Gastroesophageal sphincter (tissue), 4 donors: ENCODE data around the gene TSPAN10. TPM values are rescaled to one million over a fixed set of nuclear protein-coding genes. Genes with fewer than 3 reads are reported as not detected.
A peak's percentile ranks its signal among the peaks of the same experiment; 100 is the strongest.

Experiments used
- ATAC-seq: fragments of 150-250 bp; one replicate; pipeline ENCODE4 v1.9.1; 2016; ENCODE audit warnings: mild to moderate bottlenecking, moderate library complexity
- H3K27ac ChIP-seq, 4 donors: fragments of 200-600 bp; sonication (generic) in 3 of 4; 1 replicate in 3 of 4; 2 replicates in 1 of 4; pipeline ENCODE4 v1.5.1; 2016 to 2019
- H3K27me3 ChIP-seq: fragments of 200-600 bp; sonication (generic); one replicate; pipeline ENCODE4 v1.5.1; 2019
- H3K36me3 ChIP-seq, 2 donors: fragments of 200-600 bp; sonication (generic); one replicate each; pipeline ENCODE4 v1.5.1; 2019; ENCODE audit warnings: control low read depth in 1 of 2
- H3K4me1 ChIP-seq, 3 donors: fragments of 200-600 bp; sonication (generic); 1 replicate in 2 of 3; 2 replicates in 1 of 3; pipeline ENCODE4 v1.5.1; 2016 to 2019; ENCODE audit warnings: control low read depth in 2 of 3
- H3K4me3 ChIP-seq, 2 donors: fragments of 200-600 bp; sonication (generic); one replicate each; pipeline ENCODE4 v1.5.1; 2019; ENCODE audit warnings: mild to moderate bottlenecking in 1 of 2, moderate library complexity in 1 of 2
- H3K9me3 ChIP-seq, 3 donors: fragments of 200-600 bp; sonication (generic); one replicate each; pipeline ENCODE4 v1.5.1; 2017 to 2019; ENCODE audit warnings: control low read depth in 2 of 3
- CTCF ChIP-seq, 4 experiments: fragments of 200-600 bp in 2 of 4; fragments of 450-650 bp in 2 of 4; sonication (generic) in 1 of 4; IDR thresholded peaks; one replicate each; pipeline ENCODE4 v1.5.1; 2017 to 2019; ENCODE audit warnings: antibody characterized with exemption in 4 of 4, mild to moderate bottlenecking in 2 of 4, moderate library complexity in 2 of 4
- EP300 ChIP-seq: sonication (generic); formaldehyde crosslinking; IDR thresholded peaks from one replicate; pipeline ENCODE4 v1.6.1; 2017; ENCODE audit warnings: antibody characterized with exemption, mild to moderate bottlenecking
- POLR2A ChIP-seq, 2 donors: fragments of 450-650 bp; IDR thresholded peaks; one replicate each; pipeline ENCODE4 v1.6.1; 2017; ENCODE audit warnings: antibody characterized with exemption in 2 of 2, mild to moderate bottlenecking in 2 of 2, moderate library complexity in 1 of 2
- POLR2AphosphoS5 ChIP-seq: sonication (generic); formaldehyde crosslinking; IDR thresholded peaks from one replicate; pipeline ENCODE4 v1.6.1; 2017; ENCODE audit warnings: antibody characterized with exemption
- WGBS, 2 donors: methylation state at CpG; one replicate each; pipeline ENCODE4 v1.1.5; 2018; ENCODE audit warnings: low coverage in 1 of 2; 5-methylcytosine and 5-hydroxymethylcytosine counted together
- total RNA-seq, 4 donors: library from RNA; depleted of rRNA; stranded (reverse); fragments of >200 nt; gene quantifications; one replicate each; pipeline ENCODE4 v1.1.0, GENCODE V29; 2016

TSPAN10 gene
- total RNA-seq, 4 donors from 2014 or later = 0.27 to 0.89 (median 0.30) TPM; not detected in 1

- H3K27me3 ChIP-seq = peaks cover 83% of the 10 kb centered on the region
- WGBS, 2 donors = 46% methylated on average over 5 of the region's 9 CpGs; no CpG with 5 or more reads in 1 of the 2 donors
- H3K9me3 ChIP-seq = peaks cover 0 to 11% (median 0%) of the 10 kb centered on the region in 3 donors
- H3K36me3 ChIP-seq = no peaks in the 10 kb centered on the region
- H3K27ac ChIP-seq = no peak overlapping the region
- ATAC-seq = peak; percentile 15
- peaks cover 0 to 8% (median 0%) of the 10 kb centered on the region in 3 donors for H3K4me1 ChIP-seq
- H3K4me3 ChIP-seq = no peak overlapping the region
- TF ChIP-seq POLR2AphosphoS5 (no peak), POLR2A (IDR thresholded peaks at IDR 0.05) (no peak), CTCF (IDR thresholded peaks at IDR 0.05) (no peak), EP300 (no peak)
Observed at GRCh38 chr17:81650951-81651350, 14.0 kb downstream of the TSPAN10 start.

GRCh38 chr17:81651692-81652091 lies 14.7 kb downstream of the TSPAN10 start:
- ATAC-seq = no peak
- H3K27me3 ChIP-seq = peaks cover 83% of the 10 kb centered on the region
- no peak for TF ChIP-seq EP300
- TF ChIP-seq CTCF (IDR thresholded peaks at IDR 0.05) = no peak
- TF ChIP-seq POLR2AphosphoS5 = no peak
- no peak for TF ChIP-seq POLR2A (IDR thresholded peaks at IDR 0.05)
- no peak overlapping the region for H3K4me3 ChIP-seq
- no peak overlapping the region for H3K27ac ChIP-seq
- WGBS, 2 donors = 87% methylated on average over 4 of the region's 10 CpGs; no CpG with 5 or more reads in 1 of the 2 donors
- peaks cover 0 to 11% (median 0%) of the 10 kb centered on the region in 3 donors for H3K9me3 ChIP-seq
- H3K36me3 ChIP-seq = no peaks in the 10 kb centered on the region
- H3K4me1 ChIP-seq = peaks cover 0 to 8% (median 0%) of the 10 kb centered on the region in 3 donors

GRCh38 chr17:81652906-81653771 lies 16.1 kb downstream of the TSPAN10 start:
- H3K4me3 ChIP-seq = no peak overlapping the region
- peaks cover 70% of the 10 kb centered on the region for H3K27me3 ChIP-seq
- H3K27ac ChIP-seq = no peak overlapping the region
- peaks cover 0 to 4% (median 0%) of the 10 kb centered on the region in 3 donors for H3K4me1 ChIP-seq
- TF ChIP-seq CTCF (IDR thresholded peaks at IDR 0.05) (no peak), EP300 (no peak), POLR2A (IDR thresholded peaks at IDR 0.05) (no peak), POLR2AphosphoS5 (no peak)
- H3K9me3 ChIP-seq = peaks cover 0 to 11% (median 0%) of the 10 kb centered on the region in 3 donors
- WGBS, 2 donors = 0 to 50% methylated on average over 1 to 2 of the region's 27 CpGs
- H3K36me3 ChIP-seq = no peaks in the 10 kb centered on the region
- no peak for ATAC-seq

GRCh38 chr17:81655378-81656117 lies 18.6 kb downstream of the TSPAN10 start:
- Histone ChIP-seq H3K4me3 (no peak overlapping the region), H3K27me3 (peaks cover 46% of the 10 kb centered on the region), H3K27ac (no peak overlapping the region), H3K9me3 (no peaks in the 10 kb centered on the region), H3K36me3 (no peaks in the 10 kb centered on the region), H3K4me1 (no peaks in the 10 kb centered on the region)
- no CpG with 5 or more reads among the region's 18 CpGs for WGBS, 2 donors
- no peak for ATAC-seq
- TF ChIP-seq POLR2AphosphoS5 (no peak), CTCF (IDR thresholded peaks at IDR 0.05) (no peak), EP300 (no peak), POLR2A (IDR thresholded peaks at IDR 0.05) (no peak)
